Measurements from ENCODE around the gene IDH2. TPM values are rescaled to one million over a fixed set of nuclear protein-coding genes. Genes with fewer than 3 reads are reported as not detected.

The IDH2 gene
- total and polyA plus RNA-seq, 10 of the 15 experiments (the other 5 are each of a cell fraction or from before 2014, with no cell fraction given) = 2.3 to 358 (median 242) TPM

- TF ChIP-seq POU2F2 (IDR thresholded peaks at IDR 0.05; ENCODE audit: borderline replicate concordance, low read depth, low read length) = peak; percentile 85; the same call in 2 of the 3 replicates
- TF ChIP-seq ASH2L (IDR thresholded peaks at IDR 0.05; ENCODE audit: borderline replicate concordance, low read depth) = no peak
- no peak; the same call in 1 of the 2 replicates for TF ChIP-seq ZBTB4 (CRISPR knock-in tag; IDR thresholded peaks at IDR 0.05)
- TF ChIP-seq FOS (IDR thresholded peaks at IDR 0.05; ENCODE audit: borderline replicate concordance, extremely low read depth, insufficient read length) = no peak
- TF ChIP-seq RCOR1 (conservative IDR thresholded peaks at IDR 0.05; ENCODE audit: low read depth, low read length) = peak; percentile 37; the same call in 1 of the 2 replicates
- no peak for TF ChIP-seq SIX5 (IDR thresholded peaks at IDR 0.05; ENCODE audit: low read depth, low read length, severe bottlenecking)
- peak; percentile 94 for TF ChIP-seq RELB (IDR thresholded peaks at IDR 0.05; ENCODE audit: low read depth)
- TF ChIP-seq ZNF384 (IDR thresholded peaks at IDR 0.05; ENCODE audit: borderline replicate concordance, low read depth, low read length) = no peak
- no peak for TF ChIP-seq ZNF274 (IDR thresholded peaks at IDR 0.05; ENCODE audit: insufficient read depth, insufficient read length)
- TF ChIP-seq TAF1 (IDR thresholded peaks at IDR 0.05; ENCODE audit: borderline replicate concordance, low read depth, low read length) = peak; percentile 56; the same call in 1 of the 2 replicates
- TF ChIP-seq EP300 (IDR thresholded peaks at IDR 0.05; ENCODE audit: borderline replicate concordance in 1 of 2, control insufficient read depth in 1 of 2, low read depth in 2 of 2, low read length in 2 of 2) = peak; percentile 90 to 96
- no peak for TF ChIP-seq STAT1 (conservative IDR thresholded peaks at IDR 0.05)
- TF ChIP-seq IKZF2 (IDR thresholded peaks at IDR 0.05) = peak; percentile 99
- TF ChIP-seq ZBED1 (IDR thresholded peaks at IDR 0.05; ENCODE audit: borderline replicate concordance) = peak; percentile 82; the same call in 1 of the 2 replicates
- no peak for TF ChIP-seq NFYA (IDR thresholded peaks at IDR 0.05; ENCODE audit: borderline replicate concordance, low read depth, low read length)
- TF ChIP-seq MEF2A (IDR thresholded peaks at IDR 0.05; ENCODE audit: insufficient read depth, low read depth, low read length) = peak; percentile 72
- no peak for TF ChIP-seq E2F8 (IDR thresholded peaks at IDR 0.05; ENCODE audit: low read depth, partially characterized antibody)
- peak; percentile 92 for TF ChIP-seq PAX5 (IDR thresholded peaks at IDR 0.05; ENCODE audit: borderline replicate concordance, low read depth, low read length)
- no peak for TF ChIP-seq RFX5 (IDR thresholded peaks at IDR 0.05; ENCODE audit: low read depth, low read length)
- no peak for TF ChIP-seq GABPA (IDR thresholded peaks at IDR 0.05; ENCODE audit: low read depth)
- TF ChIP-seq WRNIP1 (IDR thresholded peaks at IDR 0.05; ENCODE audit: borderline replicate concordance, low read depth, low read length) = no peak
- peak; percentile 87 for TF ChIP-seq MTA2 (IDR thresholded peaks at IDR 0.05; ENCODE audit: low read depth)
- TF ChIP-seq MTA3 (IDR thresholded peaks at IDR 0.05; ENCODE audit: borderline replicate concordance, low read length) = peak; percentile 76; the same call in 1 of the 2 replicates
These were observed 42.9 kb downstream of the IDH2 start (continued) for GRCh38 chr15:90059208-90059985.

Measured in GM12878 (cell line).